Measurements from ENCODE around the gene WNT10A. TPM values are rescaled to one million over a fixed set of nuclear protein-coding genes. Genes with fewer than 3 reads are reported as not detected.

WNT10A gene
- total and polyA plus RNA-seq, 10 of the 15 experiments (the other 5 are each of a cell fraction or from before 2014, with no cell fraction given), result 0.61 to 45.0 (median 6.9) TPM

- ChIA-PET CTCF (interaction anchor here (0.7 to 21.9 kb wide), 4 partner anchors 27 to 281 kb away, joined by 3 to 1364 read pairs (median 30); no protein-coding TSS in a partner anchor), RAD21 (ENCODE audit: unreplicated experiment) (interaction anchor here (0.6 to 16.0 kb wide), 5 partner anchors 13 to 281 kb away, joined by 3 to 871 read pairs (median 3); no protein-coding TSS in a partner anchor), SMC1A (ENCODE audit: uncharacterized antibody, unreplicated experiment) (interaction anchor here (3.8 to 15.8 kb wide), 3 partner anchors 21 to 31 kb away, joined by 26 to 780 read pairs (median 57); no protein-coding TSS in a partner anchor), POLR2A (interaction anchor here (0.6 to 10.6 kb wide), 2 partner anchors 21 to 389 kb away, joined by 3 to 360 read pairs; no protein-coding TSS in a partner anchor)
- ATAC-seq (peak; percentile 10; the same call in 2 of the 3 replicates), FAIRE-seq (no peak), DNase-seq (ENCODE audit: low read depth, low spot score) (no peak)
- Histone ChIP-seq H3K36me3 (ENCODE audit: control insufficient read depth in 2 of 2, insufficient read depth in 2 of 2, low read length in 1 of 2) (no peaks in the 10 kb centered on the region), H3K27me3 (replicated peaks in 1 of 2; ENCODE audit: control insufficient read depth in 2 of 2, insufficient read depth in 2 of 2, low read length in 1 of 2) (peaks cover 13 to 27% of the 10 kb centered on the region in 2 experiments), H3K4me2 (ENCODE audit: control insufficient read depth, insufficient read depth) (peak overlapping the region; percentile 38; the same call in 1 of the 2 replicates), H4K20me1 (ENCODE audit: control insufficient read depth, insufficient read depth) (no peaks in the 10 kb centered on the region), H3K4me3 (no peak overlapping the region), H3K79me2 (ENCODE audit: control insufficient read depth, insufficient read depth, low read length) (no peaks in the 10 kb centered on the region), H3K9me3 (replicated peaks; ENCODE audit: control insufficient read depth, insufficient read depth, low read length) (no peaks in the 10 kb centered on the region), H3K4me1 (ENCODE audit: control insufficient read depth, insufficient read depth, low read length) (peaks cover 35% of the 10 kb centered on the region), H3K9ac (ENCODE audit: control insufficient read depth, insufficient read depth, low read length) (no peak overlapping the region), H2AFZ (ENCODE audit: control insufficient read depth, low read depth, low read length) (no peak overlapping the region), H3K27ac (ENCODE audit: control insufficient read depth, insufficient read depth) (no peak overlapping the region)
- TF ChIP-seq SUZ12 (IDR thresholded peaks at IDR 0.05; ENCODE audit: unreplicated experiment) (peak; percentile 66), HDAC6 (IDR thresholded peaks at IDR 0.05; ENCODE audit: unreplicated experiment) (peak; percentile 78), POU2F2 (IDR thresholded peaks at IDR 0.05; ENCODE audit: borderline replicate concordance, low read depth, low read length) (no peak), MTA3 (IDR thresholded peaks at IDR 0.05; ENCODE audit: borderline replicate concordance, low read length) (no peak)
- WGBS (ENCODE audit: insufficient coverage, insufficient replicate concordance, low lambda C conversion rate, missing lambda C conversion rate), result 5% methylated on average over 82 of the region's 86 CpGs
- BruUV-seq (replicated peaks), result no TSS peak
- intact Hi-C loops (cut with micrococcal nuclease; ENCODE audit: unreplicated experiment) (no loop called here), in situ Hi-C loops (cut with MboI) (no loop called here)
These were observed 7.1 kb upstream of the WNT10A start for GRCh38 chr2:218873359-218874194.

Data from GM12878 (cell line).